NCI-H69 (cell line): Measurements from ENCODE around the gene SGCD.

ENCODE experiments used
- DNase-seq: peaks from one replicate; lab custom pipeline; 2025; lab: John Stamatoyannopoulos, UW

The SGCD gene

GRCh38 chr5:156361436-156362109 is 34.6 kb downstream of the SGCD start:
- no peak for DNase-seq

GRCh38 chr5:156363861-156364260 is 36.9 kb downstream of the SGCD start:
- DNase-seq = no peak

- DNase-seq = no peak
These were observed 39.6 kb downstream of the SGCD start for GRCh38 chr5:156366521-156366920.

- DNase-seq = peak; percentile 22
These were observed 40.6 kb downstream of the SGCD start for GRCh38 chr5:156367597-156367996.

GRCh38 chr5:156375895-156376495 is 49.0 kb downstream of the SGCD start:
- DNase-seq = peak; percentile 13

- no peak for DNase-seq
These were observed 49.8 kb downstream of the SGCD start for GRCh38 chr5:156376751-156377150.

GRCh38 chr5:156378159-156378558 is 51.2 kb downstream of the SGCD start:
- no peak for DNase-seq

- peak; percentile 16 for DNase-seq
These were observed 52.2 kb downstream of the SGCD start for GRCh38 chr5:156379206-156379605.

- DNase-seq = no peak
These were observed 53.9 kb downstream of the SGCD start for GRCh38 chr5:156380848-156381247.

GRCh38 chr5:156383510-156384265 is 56.7 kb downstream of the SGCD start:
- peak; percentile 22 for DNase-seq

GRCh38 chr5:156385416-156385815 is 58.5 kb downstream of the SGCD start:
- no peak for DNase-seq

- peak; percentile 89 for DNase-seq
These were observed 60.0 kb downstream of the SGCD start for GRCh38 chr5:156386976-156387375.

- DNase-seq = peak; percentile 97
These were observed 60.4 kb downstream of the SGCD start for GRCh38 chr5:156387391-156387790.

- peak; percentile 48 for DNase-seq
These were observed 61.3 kb downstream of the SGCD start for GRCh38 chr5:156388233-156388632.

GRCh38 chr5:156391139-156391538 is 64.2 kb downstream of the SGCD start:
- peak; percentile 18 for DNase-seq

GRCh38 chr5:156393980-156394379 is 67.0 kb downstream of the SGCD start:
- DNase-seq = no peak

GRCh38 chr5:156394642-156395305 is 67.8 kb downstream of the SGCD start:
- peak; percentile 91 for DNase-seq

- DNase-seq = no peak
These were observed 68.3 kb downstream of the SGCD start for GRCh38 chr5:156395306-156395675.

- DNase-seq = no peak
These were observed 69.3 kb downstream of the SGCD start for GRCh38 chr5:156396063-156396829.

- no peak for DNase-seq
These were observed 69.8 kb downstream of the SGCD start for GRCh38 chr5:156396830-156397081.

- DNase-seq = no peak
These were observed 72.4 kb downstream of the SGCD start for GRCh38 chr5:156399323-156399722.
